Measurements from ENCODE around the gene C19orf73. TPM values are rescaled to one million over a fixed set of nuclear protein-coding genes. Genes with fewer than 3 reads are reported as not detected.

C19orf73 gene, protein sequence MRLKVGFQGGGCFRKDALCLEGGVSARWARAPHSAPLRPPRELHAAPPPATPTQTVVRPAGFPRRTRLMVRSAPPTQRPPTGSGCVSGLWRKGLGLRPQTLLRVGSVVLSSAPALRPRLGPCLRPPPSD
- total RNA-seq (2014; rRNA removed; shearing (Covaris generic)): 0.44 and 1.6 TPM in 2 replicates

DNA sequence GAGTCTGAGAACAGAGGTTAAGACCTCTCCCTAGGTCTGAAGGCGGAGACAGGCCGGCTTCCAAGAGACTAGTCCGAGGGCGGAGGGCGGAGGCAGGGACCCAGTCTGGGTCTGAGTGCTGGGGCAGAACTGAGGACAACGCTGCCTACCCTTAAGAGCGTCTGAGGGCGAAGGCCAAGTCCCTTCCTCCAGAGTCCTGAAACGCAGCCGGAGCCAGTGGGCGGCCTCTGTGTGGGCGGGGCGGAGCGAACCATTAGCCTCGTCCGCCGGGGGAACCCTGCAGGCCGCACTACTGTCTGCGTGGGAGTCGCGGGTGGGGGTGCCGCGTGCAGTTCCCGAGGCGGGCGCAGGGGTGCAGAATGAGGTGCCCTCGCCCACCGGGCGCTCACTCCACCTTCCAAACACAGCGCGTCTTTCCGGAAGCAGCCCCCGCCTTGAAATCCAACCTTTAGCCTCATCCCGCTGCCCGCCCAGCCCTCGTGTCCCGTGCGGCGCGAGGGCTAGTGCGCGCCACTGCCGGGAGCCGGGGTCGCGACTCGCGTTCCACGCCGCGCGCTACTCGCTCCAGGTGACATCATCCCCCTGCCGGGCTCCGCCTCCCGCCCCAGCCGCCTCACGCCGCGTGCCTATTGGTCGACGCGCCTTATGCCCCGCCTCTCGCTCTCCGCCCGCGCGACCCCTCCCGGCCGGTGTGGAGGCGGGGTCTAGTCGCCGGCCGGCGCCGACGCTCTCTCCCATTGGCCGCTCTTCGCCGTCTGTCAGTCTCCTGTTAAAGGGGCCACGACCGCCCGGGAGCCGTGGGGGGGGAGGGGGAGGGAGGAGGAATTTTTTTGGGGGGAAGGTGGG lies at the start of gene C19orf73:
TSS of gene C19orf73 (minus strand) at position 579 of the 846 bp plus-strand sequence. CDS start at position 458, 121 bp downstream.
- DNase-seq (ENCODE audit: low read depth): peak; percentile 89

DNA sequence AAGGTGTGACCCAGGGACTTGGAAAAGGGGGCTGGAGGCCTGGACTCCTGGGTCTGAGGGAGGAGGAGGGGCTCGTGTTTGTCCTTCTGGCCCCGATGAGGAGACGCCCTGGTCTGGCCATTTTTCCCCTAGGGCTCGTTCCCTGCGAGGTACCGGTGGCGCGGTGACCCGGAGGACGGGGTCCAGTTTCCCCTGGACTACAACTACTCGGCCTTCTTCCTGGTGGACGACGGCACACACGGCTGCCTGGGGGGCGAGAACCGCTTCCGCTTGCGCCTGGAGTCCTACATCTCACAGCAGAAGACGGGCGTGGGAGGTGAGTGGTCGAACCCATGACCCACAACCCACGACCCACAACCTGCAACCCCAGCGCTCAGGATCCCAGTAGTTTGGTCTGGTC lies 49.5 kb upstream of the C19orf73 start:
- DNase-seq (ENCODE audit: low read depth): no peak

DNA sequence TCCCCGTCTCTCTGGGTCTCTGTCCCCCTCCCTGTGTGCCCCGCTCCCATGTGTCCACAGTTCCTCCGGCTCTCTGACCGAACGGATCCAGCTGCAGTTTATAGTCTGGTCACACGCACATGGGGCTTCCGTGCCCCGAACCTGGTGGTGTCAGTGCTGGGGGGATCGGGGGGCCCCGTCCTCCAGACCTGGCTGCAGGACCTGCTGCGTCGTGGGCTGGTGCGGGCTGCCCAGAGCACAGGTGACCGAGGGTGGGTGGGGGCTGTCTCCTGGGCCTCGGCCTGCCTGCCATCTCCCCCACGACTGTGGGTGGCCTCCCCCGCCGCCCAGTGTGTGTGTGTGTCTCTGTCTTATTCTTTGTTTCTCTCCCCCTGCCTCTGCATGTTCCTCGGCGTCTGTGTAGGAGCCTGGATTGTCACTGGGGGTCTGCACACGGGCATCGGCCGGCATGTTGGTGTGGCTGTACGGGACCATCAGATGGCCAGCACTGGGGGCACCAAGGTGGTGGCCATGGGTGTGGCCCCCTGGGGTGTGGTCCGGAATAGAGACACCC lies 49.0 kb upstream of the C19orf73 start:
- DNase-seq (ENCODE audit: low read depth): no peak

DNA sequence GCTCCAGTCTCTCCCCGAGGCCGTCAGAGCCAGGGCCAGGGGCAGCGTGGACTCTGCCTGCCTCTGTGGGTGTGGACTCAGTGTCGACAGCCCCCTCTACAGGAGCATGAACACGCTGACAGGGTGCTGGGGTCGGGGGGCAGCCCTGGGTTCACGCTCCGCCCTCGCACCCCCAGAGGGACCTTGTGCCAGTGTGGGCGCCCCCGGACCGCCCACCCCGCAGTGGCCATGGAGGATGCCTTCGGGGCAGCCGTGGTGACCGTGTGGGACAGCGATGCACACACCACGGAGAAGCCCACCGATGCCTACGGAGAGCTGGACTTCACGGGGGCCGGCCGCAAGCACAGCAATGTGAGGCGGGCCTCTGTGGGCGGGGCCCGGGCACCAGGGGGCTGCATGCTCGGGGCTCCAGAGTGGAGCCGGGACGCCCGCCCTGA lies 46.9 kb upstream of the C19orf73 start:
- no peak for DNase-seq (ENCODE audit: low read depth)

DNA sequence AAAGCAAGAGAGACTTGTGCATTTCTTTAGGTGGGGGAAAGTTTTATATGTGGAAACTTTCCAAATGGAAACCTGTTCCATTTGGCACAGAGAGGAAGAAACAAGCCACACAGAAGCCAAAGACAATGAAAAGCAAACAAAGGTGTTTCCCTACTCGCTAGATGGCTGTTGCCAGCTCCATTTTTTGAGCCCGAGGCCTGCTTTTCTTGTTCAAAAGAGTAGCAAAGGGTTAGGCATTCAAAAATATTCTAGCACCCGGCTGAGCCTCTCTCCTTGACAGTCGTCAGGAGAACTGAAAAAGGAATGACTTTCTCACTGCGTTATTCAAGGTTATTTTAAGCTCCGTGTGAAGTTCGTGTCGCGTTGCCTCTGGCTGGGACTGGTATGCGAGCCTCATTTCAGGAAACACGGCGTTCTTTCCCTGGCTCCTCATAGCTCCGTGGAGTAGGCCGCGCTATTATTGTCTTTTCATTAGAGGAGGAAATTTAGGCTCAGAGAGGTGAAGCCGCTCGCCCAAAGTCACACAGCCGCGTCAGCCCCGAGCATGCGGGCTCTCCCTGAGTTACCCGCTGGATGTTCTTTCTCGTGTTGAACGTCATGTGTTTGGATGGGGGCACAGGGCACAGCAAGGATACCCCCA lies 46.3 kb upstream of the C19orf73 start:
- DNase-seq (ENCODE audit: low read depth): no peak

DNA sequence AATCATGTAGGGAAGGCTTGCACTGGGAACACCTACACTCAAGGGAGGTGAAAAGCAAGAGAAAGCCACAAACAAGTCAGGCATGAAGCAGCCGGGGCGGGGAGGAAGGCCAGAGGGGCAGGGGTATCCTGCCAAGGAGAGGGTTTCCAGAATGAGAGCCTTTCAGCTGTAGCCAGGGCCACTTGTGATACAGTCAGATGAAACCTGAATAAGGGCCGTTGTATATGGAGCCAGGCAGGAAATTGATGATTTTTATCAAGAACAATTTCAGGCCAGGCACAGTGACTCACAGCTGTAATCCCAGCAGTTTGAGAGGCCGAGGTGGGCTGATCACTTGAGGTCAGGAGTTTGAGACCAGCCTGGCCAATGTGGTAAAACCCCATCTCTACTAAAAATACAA lies 43.0 kb upstream of the C19orf73 start:
- DNase-seq (ENCODE audit: low read depth): no peak

DNA sequence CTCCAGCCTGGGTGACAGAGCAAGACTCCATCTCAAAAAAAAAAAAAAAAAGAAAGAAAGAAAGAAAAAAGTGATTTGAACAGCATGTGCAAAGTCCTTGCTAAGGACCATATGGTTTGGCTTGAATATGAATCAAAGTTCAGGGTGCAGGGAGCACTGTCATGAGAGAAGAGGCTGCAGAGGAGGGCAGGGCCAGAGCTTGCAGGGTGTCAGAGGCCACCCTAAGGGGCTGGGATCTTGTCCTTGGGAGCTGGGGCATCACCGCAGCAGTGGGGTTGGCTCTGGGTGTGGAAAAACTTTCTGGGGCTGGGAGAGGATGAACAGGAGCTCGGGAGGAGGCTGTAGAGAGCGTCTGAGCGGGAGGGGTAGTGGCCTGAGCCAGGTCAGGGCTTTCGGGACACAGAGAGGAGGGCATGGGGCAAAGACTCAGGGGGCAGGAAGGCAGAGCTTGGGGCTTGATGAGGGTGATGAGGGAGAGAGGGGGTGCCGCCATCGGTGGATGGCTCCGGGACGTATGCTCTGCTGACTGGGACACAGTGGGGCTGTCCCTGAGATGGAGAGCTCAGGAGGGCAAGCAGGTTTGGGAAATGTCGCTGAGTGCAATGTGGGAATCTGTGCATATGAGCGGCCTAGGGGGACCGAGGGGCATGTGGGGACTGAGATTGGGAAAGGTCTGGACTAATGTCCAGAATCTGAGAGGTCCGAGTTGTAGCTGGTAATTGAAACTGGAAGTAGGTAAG lies 41.7 kb upstream of the C19orf73 start:
- no peak for DNase-seq (ENCODE audit: low read depth)

DNA sequence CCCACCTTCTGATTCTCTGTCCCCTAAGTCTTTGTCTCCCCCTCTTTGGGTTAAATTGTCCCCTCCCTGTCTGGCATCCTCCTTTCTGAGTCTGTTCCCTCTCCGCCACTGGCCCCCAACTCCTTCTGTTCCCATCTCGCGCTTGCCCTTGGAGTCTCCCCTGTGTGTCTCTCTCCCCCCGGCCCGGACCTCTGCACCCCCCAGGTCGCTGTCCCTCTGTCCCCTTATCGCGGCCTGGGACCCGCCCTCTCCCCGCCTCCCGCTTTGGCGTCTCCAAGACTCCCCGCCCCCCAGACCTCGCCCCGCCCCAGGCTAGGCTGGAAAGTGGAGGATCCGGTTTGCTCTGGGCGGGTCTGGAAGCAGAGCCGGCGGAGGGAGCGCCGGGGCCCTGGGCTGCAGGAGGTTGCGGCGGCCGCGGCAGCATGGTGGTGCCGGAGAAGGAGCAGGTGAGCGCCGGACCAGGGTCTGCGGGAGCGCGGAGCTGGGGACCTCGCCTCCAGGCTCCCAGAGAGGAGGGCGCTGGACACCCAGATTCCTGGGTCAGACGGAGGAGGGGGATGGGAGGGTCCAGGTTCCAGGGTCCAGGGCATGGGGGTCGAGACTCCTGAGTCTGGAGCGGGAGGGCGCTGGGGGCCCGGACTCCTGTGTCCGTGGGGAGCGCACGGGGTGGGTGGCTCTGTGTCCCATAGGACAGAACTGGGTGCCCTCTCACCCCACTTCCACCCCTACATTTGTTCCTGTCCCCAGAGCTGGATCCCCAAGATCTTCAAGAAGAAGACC lies 38.7 kb upstream of the C19orf73 start, which contains the start of gene TRPM4:
TSS of gene TRPM4 (plus strand) at position 348 of the 780 bp plus-strand sequence. CDS start at position 423, 75 bp downstream.
- DNase-seq (ENCODE audit: low read depth): peak; percentile 75

DNA sequence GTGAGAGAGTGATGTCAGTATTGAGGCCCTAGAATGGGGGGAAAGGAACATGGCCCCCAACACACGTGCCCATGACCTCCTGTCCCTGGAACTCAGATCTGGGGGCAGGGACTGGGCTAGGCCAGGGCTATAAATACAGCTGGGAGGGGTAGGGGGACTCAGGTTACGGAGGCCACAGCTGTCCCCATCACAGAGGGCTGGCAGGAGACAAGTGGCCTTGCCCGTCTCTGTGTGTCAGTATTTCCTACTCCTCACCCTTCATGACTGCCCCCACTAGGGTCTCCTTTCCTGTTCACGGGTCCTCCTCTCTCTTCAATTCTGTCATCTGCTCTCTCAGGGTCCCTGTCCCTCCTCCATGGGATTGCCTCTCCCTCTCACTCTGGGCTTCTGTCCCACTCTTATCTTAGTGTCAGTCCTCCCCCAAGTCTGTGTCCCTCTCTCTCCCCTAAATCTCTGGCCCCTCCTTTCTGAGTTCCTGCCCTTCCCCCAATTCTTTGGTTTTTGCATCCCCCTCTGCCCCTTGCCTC lies 36.9 kb upstream of the C19orf73 start:
- no peak for DNase-seq (ENCODE audit: low read depth)

DNA sequence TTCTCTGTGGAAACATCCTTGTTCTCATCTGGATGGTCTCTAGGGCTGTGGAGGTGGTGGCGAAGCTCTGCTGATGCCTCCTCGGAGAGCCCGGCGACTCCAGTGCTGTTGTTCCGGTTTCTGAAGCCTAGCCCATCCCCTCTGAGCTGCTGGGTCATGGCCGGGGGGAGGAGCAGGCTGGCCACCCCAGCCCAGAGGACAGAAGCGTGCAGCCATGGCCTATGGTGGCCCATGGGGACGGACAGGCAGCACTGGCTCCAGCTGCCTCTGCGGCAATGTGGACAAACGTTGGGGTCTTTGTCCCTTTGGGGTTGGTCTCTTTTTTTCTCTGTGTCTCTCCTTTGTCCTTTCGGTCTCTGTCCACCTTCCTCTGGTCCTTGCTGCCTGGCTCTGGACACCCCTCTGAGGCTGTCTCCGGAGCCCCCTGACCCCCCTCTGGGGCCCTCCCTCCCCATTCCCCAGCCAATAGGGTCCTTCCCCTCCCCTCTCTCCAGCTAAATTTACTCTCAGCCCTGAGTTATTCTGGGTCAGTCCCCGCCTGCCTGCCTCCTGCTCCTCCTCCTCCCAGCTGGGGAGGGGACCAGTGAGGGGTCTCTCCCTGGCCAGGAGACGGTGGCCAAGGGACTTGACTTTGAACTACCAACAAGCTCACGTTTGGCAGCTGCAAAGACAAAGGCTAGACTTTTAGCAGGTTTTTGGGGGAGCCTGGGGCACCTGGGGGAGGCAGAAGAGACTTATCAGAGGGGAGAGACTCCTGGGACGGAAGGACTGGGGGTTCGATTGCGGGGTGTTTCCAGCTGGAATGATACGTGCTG lies 36.3 kb upstream of the C19orf73 start, which contains the start of gene HRC:
TSS of gene HRC (minus strand) at position 392 of the 815 bp plus-strand sequence. CDS start at position 233, 159 bp downstream.
- DNase-seq (ENCODE audit: low read depth): no peak

DNA sequence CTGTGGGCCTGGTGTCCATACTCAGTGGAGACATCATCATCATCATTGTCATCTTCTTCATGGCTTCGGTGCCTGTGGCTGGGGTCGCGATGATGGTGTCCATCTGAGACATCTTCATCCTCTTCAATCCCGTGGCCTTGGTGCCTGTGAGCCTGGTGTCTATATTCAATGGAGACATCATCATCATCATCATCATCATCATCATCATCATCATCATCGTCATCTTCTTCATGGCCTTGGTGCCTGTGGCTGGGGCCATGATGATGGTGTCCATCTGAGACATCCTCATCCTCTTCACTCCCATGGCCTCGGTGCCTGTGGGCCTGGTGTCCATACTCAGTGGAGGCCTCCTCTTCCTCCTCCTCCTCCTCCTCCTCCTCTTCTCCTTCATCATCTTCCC lies 35.3 kb upstream of the C19orf73 start:
- no peak for DNase-seq (ENCODE audit: low read depth)

DNA sequence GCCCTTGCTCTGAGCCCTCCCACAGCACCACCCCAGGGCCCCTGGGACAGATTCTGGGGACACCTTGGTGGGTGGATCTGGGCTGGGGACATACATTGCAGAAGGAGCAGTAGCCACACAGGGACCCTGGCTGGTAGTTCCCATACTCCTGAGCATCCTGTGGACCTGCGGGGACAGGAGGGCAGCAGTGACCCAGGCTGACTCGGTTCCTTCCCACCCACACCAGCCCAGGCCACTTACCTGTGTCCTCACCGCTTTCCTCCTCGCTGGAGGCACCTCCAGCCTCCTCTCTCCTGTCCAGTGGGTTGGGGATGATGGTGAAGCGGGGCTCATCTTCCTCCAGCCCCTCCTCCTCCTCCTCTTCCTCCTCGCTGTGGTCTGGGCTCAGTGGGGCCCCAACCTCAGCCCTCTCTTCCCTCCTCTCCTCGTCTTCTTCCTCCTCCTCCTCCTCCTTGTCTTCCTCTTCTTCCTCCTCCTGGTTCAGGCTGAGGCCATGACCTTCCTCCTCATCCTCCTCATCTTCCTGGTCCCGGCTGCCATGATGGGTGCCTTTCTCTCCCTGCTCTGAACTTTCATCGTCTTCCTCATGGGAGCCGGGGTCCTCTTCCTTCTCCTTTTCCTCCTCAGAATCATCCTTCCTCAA lies 34.3 kb upstream of the C19orf73 start:
- no peak for DNase-seq (ENCODE audit: low read depth)

DNA sequence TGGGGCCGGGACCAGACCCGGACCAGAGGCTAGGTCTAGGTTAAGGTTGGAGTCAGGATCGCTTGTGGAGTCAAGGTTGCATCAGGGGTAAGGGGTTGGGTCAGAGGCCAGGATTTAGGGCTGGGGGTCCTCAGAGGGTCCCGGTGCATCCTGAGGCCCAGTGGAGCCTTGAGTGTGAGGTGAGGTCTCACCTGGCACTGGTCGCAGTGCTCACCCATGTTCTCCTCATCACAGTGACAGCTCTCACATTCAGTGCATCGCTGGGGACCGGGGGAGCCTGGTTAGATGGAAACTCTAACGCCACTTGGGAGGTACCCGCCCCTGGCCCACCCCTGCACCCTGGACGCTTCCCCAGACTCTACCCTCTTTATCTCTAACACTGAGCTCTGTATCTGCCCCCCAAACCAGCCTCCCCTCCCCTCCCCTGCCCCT lies 33.2 kb upstream of the C19orf73 start:
- no peak for DNase-seq (ENCODE audit: low read depth)

DNA sequence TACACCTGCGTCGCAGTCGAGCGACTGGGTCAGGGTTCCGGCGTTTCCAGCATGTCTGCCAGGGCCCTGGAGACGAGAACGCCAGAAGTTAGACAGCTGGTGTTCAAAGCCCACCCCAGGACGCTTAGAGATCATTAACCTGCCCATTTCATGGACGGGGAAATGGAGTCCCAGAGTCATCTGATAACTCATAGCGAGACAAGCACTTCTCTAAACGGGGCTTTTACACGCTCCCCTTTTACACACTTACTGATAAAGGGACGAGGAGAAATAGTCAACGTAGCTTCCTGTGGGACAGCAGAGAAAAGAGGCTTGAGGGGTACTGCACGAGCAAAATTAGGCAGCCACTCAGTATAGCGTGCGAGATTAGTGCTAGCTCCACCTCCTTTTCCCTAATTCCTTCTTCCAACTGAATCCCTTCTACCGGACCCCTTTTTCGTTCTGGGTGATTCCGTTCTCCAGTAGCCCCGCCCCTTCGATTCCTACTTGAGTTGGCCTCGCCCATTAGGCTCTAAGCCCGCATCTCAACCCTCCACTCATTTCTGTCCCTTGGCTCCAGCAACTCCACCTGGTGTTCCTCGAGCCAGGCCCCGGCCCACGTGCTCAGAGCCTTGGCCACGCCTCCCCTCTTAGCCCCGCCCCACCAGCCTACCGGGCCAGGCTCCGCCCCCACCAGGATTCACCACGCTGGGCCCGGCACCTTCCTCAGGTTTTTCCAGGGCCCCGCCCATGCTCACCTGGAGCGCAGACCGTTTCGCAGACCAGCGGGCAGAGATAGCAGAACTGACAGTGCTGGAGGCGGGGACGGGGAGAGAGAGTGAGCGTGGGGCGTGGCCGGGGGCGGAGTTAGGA lies 32.5 kb upstream of the C19orf73 start:
- DNase-seq (ENCODE audit: low read depth): peak; percentile 62

DNA sequence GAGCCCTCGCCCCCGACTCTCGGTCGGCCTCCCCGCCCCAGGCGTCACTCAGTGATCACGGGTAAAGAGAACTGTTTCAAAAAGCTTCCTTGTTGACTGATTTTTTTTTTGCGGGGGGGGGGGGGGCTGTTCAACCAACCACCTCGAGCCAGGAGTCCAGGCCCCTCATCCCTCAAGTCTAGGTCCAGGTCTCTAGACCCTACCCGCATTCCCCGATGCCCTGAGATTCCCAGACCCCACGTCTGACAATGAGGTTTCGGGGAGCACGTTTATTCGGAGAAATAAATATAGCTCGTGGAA lies 32.0 kb upstream of the C19orf73 start:
- DNase-seq (ENCODE audit: low read depth): no peak

DNA sequence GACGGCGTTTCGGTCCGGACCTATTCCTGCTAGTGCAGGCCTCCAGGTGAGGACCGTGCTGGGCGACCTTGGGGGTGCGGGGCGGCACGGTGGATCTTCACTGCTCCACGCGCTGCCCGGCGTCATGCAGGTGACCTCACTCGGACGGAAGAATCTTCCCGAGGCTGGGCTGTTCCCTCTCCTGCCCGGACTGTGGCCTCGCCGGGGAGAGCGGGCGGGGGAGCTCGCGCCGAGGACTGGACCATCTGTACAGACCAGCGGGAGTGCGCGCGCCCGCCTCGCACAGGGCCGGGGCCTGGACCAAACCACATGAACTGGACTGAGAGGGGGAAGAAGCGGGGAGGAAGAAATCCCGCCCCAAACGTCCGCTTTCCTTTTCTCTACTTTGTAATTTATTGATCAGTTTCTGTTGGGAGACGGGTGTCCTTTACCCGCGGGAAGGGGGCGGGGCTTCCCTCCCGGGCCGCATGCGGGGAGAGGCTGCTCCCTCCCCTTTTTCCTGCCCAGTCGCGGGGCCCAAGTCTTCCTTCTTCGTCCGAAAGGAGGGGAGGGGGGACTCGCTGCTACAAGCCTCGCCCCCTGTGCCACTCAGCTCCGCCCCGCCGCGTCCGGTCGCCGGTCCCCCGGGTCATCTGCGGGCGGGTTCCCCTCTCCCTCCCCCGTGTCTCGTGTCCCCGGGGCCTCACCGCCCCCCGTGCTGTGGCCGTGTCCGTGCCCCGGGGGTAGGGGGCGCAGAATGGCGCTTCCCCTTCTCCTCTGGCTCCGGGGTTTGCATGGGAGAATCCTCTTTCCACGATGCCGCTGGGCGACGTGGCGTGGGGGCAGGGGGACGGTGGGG lies 31.4 kb upstream of the C19orf73 start:
- peak; percentile 73 for DNase-seq (ENCODE audit: low read depth)

DNA sequence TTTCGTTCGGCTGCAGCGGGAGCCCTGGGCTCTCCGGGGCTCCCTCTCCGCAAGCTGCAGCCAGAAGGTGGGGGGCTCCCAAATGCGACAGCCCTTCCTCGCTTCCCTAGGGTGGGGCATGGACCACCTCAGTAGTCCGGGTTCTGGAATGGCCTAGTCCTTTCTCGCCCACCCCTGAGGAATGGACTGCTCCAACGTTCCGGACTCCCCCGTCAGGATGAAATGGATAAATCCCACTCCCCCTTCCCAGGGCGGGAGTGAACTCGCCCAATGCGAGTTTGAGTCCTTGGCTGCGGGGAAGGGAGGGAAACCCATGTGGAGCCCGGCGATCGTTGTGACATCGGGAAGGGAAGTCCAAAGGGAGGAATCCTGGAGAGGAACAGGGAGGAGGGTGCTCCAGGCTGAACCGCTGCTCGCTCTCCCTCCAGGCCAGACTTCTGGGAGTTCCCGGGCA lies 30.7 kb upstream of the C19orf73 start:
- peak; percentile 72 for DNase-seq (ENCODE audit: low read depth)
